Dedifferentiated amniotic fluid mesenchymal stem cell (primary cell): ENCODE results near the gene TTC33.
"Not testable (repeated sequence)": the region's sequence is repeated elsewhere in the genome, so short reads cannot be mapped to it uniquely, and the experiment has no call there.

Experiments
- DNase-seq: peaks from one replicate; pipeline ENCODE4 v3.0.0-alpha.2; 2016; ENCODE audit errors: extremely low spot score

Gene TTC33

DNA sequence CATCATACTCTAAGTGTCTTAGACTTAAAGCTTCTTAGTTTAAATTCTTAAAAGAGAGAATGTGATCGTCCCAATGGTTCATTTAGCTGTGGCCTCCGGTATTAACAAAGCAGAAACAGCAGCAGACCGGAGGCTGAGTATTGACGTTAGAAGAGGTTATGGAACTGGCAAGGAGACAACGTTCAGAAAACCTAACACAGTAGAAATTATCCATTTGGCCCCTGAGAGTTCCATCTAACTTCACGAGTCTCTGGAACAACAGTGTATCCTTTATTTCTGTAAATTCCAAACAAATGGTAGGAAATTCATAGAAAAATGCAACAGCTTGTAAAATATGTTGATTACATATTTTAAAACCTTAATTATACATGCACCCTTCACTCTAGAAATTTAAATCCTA lies 183.4 kb downstream of the TTC33 start:
- no peak for DNase-seq

DNA sequence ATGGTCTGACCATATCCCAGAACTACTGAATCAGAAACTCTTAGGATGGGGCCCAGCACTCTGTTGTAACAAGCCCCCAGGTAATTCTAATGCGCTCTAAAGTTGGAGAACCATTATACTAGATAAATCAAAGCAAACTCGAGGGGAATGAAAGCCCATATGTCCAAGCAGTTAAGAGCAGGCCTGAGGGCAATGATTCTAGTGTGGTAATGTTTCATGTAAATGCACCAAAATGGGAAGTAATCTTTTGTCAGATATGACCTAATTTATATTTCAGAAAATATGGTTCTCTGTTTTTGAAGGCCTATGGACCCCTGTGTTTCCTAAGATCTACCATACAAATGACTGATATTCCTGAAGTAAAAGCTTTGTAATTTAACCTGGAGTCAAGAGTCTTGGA lies 184.0 kb downstream of the TTC33 start:
- DNase-seq, result no peak

DNA sequence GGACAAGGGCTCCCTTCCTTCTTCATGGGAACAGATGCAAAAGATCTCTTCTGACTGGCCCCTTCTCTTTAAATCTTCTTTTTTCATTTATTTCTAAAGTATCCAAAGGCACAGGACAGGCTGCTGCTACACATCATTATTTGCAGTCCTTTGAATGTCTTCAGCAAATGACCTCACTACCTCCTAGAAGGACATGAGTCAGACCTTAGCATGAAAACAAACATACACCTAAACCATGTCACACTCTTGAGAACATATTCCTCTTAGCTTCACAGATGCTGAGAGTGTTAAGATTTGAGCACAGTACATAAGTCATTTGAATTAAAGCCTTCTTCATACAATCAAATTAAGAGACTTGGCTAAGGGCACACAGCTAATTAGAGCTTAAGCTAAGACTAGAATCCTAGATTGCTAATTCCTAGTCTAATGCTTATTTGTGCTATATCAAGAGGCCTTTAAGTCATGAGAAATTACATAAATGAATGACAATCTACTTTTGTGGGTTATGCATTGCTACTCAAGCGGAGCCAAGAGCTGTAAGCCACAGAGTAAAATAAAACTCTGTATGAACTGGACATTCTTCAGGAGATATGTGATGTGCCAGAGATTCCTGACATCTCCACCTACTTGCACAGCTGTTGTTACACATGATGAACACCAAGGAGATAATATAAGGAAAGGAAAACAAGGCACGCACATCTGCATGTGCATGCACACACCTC lies 185.2 kb downstream of the TTC33 start:
- peak; percentile 23 for DNase-seq

DNA sequence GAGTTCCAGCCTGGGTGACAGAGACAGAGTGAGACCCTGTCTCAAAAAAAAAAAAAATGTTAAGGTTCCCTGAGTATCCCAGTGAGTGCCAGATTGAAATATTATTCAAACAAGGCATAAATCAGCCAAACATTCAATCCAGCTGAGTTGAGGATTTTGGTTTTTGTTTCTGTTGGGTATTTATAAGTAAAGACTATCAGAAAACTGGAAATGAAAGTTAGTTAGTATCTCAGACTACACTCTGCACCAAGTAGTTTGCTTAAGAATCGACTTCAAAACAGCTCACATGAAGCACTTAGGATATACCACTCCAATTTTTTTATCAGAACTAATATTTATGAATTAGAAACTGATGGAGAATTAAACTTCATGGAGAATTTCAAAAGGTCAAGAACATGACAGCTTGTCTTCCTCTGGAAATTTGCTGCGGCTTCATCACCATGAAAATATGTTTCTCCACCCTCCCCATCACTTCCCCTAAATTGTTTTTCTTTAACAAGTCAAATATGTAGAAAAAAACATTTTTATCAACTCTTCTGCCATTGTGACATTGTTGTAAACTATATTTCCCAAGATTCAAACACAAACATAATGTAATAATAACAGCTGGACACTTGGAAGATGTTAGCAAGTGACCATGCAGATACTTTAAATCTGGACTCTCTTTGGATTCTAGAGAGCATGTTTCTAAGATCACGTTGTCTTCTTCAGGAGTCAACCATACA lies 186.1 kb downstream of the TTC33 start:
- DNase-seq, result no peak

DNA sequence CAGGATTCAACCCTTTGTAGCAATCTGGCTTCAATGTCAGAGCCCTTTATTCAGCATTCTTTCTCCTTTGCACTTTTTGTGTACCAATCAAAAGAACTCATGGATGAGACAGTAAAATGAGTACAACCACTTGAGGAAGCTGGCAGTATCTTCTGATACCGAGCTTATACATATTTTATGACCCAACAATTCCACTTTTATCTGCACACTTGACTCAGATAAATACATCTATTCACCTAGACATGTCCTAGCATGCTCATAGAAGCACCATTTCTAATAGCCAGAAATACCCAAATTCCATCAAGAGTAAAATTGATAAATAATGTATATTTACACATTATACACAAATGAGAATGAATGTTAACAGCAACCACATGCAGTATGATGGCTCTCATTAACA lies 187.2 kb downstream of the TTC33 start:
- no peak for DNase-seq

DNA sequence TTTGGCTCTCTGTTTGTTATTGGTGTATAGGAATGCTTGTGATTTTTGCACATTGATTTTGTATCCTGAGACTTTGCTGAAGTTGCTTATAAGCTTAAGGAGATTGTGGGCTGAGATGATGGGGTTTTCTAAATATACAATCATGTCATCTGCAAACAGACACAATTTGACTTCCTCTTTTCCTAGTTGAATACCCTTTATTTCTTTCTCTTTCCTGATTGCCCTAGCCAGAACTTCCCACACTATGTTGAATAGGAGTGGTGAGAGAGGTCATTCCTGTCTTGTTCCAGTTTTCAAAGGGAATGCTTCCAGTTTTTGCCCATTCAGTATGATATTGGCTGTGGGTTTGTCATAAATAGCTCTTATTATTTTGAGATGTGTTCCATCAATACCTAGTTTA lies 192.6 kb downstream of the TTC33 start:
- DNase-seq, result not testable (repeated sequence)

DNA sequence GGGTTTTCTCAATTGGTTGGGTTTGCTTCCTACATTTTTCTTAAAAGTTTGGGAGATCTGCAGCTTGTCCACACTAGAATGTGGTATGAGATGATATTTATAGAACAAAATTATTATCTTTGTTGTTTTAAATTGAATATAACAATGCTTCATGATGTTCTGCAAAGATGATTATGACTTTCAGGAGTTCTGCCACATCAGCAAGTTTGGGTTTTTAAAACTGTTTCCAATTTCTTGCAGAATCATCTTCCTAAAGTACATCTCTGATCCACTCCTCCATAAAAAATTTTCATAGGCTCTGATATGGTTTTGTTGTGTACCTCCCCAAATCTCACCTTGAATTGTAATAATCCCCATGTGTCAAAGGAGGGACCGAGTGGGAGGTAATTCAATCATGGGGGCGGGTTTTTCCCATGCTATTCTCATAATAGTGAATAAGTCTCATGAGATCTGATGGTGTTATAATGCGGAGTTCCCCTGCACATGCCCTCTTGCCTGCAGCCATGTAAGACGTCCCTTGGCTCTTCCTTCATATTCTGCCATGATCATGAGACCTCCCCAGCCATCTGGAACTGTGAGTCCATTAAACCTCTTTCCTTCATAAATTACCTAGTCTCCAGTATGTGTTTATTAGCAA lies 195.2 kb downstream of the TTC33 start:
- DNase-seq, result no peak

DNA sequence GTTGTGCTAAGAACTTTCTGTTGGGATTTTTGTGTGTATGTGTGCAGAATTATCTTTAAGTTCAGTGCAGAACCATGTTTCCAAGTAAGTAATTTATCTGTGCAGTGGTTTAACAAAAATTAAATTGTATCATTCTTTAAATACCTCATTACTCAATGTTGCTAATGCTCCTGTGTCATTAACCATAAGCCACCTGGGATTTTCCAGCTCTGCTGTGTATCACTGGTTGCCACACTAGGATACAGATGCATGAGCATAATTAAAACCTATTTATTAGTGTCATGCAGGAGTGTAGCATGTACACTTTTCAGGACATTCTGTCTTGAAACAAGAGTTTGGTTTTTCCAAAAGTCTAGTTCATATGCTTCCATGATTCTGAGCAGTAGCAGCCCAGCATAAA lies 196.5 kb downstream of the TTC33 start:
- no peak for DNase-seq

DNA sequence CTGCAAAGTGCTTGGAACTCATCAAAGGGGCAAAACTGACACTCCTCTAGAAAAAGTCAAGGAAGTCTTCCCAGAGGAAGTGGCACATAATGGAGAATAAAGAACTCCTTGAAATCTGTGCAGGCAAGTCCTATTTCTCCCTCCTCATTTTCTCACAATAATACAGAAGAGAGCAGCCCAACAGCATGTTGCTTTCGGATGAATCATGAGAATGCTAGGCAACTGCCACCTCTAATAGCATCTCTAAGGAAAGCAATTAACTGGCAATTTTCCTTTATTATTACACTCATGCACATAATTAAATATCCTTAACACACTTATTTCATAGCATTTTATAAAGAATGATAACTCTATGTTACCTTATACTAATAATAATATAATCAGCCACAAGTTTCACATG lies 198.3 kb downstream of the TTC33 start:
- DNase-seq, result peak; percentile 14

DNA sequence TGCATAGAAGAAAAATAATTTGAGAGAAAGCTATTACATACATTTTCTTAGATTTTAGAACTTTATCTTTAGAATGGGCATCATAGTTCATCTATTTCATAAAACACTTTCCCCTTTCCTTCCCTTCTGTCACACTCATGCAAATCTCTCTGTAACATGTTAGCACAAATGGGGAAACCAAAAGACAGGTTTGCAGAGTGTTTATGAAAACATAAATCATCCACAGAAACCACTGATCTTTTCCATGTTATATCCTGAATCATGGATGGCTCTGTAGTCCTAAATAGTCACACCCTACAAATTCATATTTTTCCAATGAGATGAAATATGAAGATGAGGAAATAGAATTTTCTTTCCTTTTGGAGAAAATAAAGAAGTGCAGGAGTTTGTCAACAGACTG lies 198.9 kb downstream of the TTC33 start:
- DNase-seq, result no peak

DNA sequence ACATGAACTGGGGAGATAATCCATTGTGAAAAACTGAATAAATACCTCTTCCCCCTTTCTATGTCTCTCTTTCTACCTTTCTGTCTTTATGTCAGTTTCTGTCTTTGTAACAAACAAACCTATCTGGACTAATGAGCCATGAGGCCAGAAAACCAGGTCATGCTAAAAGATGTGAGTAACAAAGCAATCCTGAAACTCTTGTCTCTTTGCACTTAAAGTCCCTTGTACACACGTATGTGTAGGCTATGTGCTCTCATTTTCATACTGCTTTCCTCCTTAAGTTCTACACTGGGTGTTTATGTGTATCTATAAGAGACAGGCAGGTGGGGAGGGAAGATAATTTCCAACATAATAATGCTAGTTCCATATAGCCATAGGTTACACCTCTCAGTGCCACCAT lies 199.9 kb downstream of the TTC33 start:
- DNase-seq, result no peak

DNA sequence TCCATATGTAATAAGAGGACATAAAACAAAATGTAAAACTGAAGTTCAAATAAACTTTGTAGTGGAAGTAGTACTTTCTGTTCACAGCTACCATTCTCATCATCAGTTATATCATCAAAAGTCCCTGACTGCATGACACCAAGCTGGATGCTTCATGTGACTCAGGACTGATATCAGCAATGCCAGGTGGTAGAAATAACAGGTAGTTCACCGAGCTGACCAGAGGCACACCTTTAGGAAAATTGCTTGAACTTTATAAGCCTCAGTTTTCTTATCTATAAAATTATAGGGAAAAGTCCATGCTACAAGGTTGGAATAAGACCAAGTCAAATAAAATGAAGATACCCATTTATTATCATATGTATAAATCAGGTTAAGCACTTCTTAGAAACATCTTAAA lies 200.9 kb downstream of the TTC33 start:
- DNase-seq, result peak; percentile 7

DNA sequence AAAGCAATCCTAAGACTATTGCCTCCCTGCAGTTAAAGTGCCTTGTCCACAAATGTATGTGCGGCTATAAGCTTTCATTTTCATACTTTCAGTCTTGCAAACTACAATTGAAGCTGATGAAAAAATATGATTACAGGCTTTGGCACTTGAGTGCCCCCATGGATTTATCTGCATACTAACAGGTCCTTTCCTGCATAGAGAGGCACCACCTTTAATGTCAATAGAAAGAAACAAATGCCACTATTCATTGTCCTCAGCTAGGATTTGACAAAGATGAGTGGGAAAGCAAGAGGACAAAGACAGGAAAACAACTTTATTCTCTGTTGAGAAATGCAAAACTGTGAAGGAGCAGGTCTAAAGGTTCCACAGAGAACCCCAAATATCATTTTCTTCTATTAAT lies 201.7 kb downstream of the TTC33 start:
- no peak for DNase-seq

DNA sequence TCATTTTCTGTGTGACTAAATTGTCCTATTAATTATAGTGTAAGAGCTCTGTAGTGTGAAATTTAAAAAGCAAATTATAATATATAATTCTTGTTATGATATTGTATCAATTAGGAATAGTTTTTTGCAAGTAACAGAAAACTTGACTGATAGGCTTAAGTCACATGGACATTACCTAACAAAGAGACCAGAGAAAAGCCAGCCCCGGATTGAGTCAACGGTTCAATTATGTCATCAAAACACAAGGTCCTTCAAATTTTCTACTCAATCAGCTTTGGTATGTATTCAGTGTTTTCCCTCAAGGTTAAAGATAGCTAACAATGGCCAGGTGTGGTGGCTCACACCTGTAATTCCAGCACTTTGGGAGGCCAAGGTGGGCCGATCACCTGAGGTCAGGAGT lies 202.8 kb downstream of the TTC33 start:
- peak; percentile 14 for DNase-seq

DNA sequence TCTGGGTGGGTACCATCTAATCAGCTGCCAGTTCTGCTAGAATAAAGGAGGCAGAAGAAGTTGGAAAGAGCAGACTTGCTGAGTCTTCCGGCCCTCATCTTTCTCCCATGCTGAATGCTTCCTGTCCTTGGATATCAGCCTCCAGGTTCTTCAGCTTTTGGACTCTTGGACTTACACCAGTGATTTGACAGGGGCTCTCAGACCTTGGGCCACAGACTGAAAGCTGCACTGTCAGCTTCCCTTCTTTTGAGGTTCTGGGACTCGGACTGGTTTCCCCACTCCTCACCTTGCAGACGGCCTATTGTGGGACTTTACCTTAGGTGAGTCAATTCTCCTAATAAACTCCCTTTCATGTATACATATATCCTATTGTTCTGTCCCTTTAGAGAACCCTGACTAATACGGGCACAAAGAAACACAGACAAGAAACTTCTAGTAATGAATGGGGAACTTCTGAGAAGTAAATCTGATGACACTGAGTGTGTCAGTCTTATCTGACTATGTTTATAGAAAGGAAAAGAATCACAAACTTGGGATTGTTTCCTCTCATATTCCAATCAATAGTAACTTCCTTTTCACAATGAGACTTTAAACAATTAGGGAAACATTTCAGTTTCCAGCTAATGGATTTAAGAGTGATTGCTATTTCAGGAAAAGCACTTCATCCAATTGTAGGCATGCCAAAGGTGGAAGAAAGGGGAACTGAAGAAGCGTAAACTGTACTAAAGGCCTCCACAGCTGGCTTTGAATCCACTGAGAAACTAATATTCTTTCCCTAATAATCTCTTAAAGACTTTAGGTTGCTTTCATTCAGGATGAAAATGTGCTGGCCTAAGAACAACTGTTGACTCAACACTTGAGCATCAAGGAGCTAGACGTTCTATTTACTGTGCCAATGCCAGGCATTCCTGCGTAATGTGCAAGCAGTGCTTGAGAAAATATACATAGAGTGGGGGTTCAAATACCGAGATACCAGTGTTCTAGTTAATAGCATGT lies 204.0 kb downstream of the TTC33 start:
- DNase-seq, result peak; percentile 90

DNA sequence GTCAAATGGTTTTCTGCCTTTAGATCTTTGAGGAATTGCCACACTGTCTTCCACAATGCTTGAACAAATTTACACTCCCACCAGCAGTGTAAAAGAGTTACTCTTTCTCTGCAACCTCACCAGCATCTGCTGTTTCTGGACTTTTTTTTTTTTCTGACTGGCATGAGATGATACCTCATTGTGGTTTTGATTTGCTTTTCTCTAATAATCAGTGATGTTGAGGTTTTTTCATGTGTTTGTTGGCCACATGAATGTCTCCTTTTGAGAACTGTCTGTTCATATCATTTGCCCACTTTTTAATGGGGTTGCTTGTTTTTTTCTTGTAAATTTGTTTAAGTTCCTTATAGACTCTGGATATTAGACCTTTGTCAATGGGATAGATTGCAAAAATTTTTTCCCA lies 205.3 kb downstream of the TTC33 start:
- DNase-seq, result no peak

DNA sequence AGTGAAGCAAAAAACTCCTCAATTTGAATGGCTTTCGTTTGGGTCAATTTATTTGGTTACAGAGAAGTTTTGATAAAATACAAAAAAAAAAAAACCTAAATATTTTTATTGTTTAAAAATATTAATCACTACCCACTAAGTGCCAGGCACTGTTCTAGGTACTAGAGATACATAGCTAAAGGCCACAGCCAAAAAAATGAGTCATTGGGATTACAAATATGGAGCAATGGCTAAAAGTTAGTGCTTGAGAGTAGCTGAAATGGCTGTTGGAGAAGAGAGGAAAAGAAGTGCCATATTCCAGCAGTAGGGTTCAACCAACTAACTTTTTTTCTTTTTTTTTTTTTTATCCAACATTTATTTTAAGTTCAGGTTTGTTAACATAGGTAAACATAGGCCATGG lies 206.1 kb downstream of the TTC33 start:
- no peak for DNase-seq

DNA sequence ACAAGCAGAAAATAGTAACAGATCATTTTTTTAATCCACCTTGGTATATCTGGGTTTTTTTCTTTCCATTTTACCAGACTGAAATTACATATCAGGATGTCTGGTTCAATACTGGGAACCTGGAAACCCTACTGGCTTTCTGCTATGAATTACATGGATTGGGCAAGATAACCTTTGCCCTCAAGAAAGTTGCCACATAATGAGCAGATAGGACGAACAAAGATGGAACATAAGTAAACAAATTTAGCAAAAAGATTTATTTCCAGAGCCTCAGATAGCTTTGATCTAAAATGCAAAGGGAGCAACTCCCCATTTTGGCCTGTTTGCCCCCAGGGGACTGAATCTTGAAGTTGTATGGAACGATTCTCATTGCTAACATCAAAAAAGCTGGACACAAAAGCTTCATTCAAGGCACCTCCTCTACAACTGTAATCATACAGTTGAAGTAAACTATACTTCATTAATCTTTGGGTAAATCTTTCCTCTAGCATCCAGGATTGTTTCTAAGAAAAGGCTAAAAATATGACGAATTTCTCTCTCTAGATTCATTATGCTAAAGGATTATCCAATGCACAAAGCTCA lies 207.7 kb downstream of the TTC33 start:
- DNase-seq, result peak; percentile 7

DNA sequence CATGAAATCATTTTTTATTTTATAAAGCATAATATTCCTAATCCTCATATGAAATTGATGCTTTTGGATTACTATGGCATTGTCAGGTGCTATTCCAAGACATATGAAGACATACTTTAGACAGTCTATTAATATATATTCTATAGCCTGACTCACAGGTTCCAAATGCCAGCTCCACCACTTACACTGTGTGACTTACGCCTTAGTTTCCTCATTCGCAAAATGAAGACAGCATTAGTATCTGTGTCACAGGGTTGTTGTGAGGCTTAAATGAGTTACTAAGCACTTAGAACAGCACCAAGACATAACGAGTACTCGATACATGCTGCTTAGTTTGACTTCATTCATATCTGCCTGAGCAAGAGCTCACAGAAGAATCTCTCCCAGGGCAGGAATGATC lies 208.2 kb downstream of the TTC33 start:
- DNase-seq, result no peak

DNA sequence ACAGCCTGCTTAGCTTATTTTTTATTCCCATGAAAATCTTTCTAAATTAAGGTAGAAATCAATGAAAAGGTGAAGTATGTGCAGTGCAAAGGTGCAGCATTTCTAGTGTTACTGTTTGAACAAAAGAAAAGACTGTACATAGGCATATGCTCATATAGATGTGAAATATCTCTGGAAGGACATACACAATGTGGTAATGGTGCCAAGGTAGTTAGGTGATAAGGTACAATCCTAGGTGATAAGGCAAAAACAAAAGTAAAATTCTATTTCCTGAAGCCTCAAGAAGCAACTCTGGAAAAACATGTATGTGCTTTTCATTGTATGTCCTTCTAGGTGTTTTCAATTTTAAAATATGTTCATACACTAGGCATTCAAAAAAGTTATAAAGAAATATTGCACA lies 215.5 kb downstream of the TTC33 start:
- DNase-seq, result no peak

DNA sequence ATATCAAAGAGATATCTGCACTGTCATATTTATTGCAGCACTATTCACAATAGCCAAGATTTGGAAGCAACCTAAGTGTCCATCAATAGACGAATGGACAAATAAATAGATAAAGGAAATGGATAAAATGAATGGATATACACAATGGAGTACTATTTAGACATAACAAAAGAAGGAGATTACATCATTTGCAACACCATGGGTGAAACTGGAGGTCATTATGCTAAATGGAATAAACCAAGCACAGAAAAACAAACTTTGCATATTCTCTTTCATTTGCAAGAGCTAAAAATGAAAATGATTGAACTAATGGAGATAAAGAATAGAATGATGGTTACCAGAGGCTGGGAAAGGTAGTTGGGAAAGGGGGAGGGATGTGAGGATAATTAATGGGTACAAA lies 231.1 kb downstream of the TTC33 start:
- DNase-seq, result no peak

DNA sequence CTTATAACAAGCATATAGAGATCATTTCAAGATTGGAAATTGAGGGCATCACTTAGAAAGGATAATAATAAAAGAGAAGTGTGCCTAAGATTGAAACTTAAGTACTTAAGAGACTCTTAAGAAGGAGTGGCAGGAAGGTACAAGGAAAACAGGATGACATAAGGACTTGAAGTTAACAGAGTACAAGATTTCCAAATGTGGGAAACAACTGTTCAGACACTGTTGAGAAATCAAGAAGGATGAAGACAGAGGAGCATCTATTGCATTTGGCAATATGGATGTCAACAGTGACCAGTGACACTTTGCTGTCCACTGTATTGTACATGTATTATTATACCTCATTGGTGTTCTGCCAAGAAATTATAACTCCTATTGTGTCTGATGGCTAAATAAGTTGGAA lies 233.8 kb downstream of the TTC33 start:
- no peak for DNase-seq
